Measurements from ENCODE around the gene VPS26A. TPM values are rescaled to one million over a fixed set of nuclear protein-coding genes. Genes with fewer than 3 reads are reported as not detected.

Gene VPS26A
- total RNA-seq, 2 donors from 2014 or later: 28.5 to 38.0 TPM

- 92% methylated on average over 6 of the region's 6 CpGs for WGBS
- Histone ChIP-seq H3K27ac (no peak overlapping the region), H3K27me3 (replicated peaks; ENCODE audit: insufficient read depth) (no peaks in the 10 kb centered on the region), H3K4me1 (replicated peaks) (no peaks in the 10 kb centered on the region), H3K36me3 (no peaks in the 10 kb centered on the region), H3K9me3 (no peaks in the 10 kb centered on the region), H3K4me3 (no peak overlapping the region)
- intact Hi-C loops (cut with DNase I): no loop called here
- no peak for DNase-seq (ENCODE audit: low spot score)
- TF ChIP-seq POLR2A (IDR thresholded peaks at IDR 0.05): no peak
- TF ChIP-seq CTCF (IDR thresholded peaks at IDR 0.05): no peak
- TF ChIP-seq POLR2AphosphoS5 (IDR thresholded peaks at IDR 0.05): no peak
Measured at GRCh38 chr10:69218831-69219230, 94.9 kb downstream of the VPS26A start.

- DNase-seq (ENCODE audit: low spot score): no peak
- no peak within 1 kb of the TSS for H3K27ac ChIP-seq
- intact Hi-C loops (cut with DNase I): no loop called here
- WGBS: 46% methylated on average over 8 of the region's 8 CpGs
- TF ChIP-seq CTCF (IDR thresholded peaks at IDR 0.05): no peak
- no peak for TF ChIP-seq POLR2A (IDR thresholded peaks at IDR 0.05)
- no peak for TF ChIP-seq POLR2AphosphoS5 (IDR thresholded peaks at IDR 0.05)
- no peaks in the 10 kb centered on the region for H3K9me3 ChIP-seq
- H3K36me3 ChIP-seq: no peaks in the 10 kb centered on the region
- no peaks in the 10 kb centered on the region for H3K27me3 ChIP-seq (replicated peaks; ENCODE audit: insufficient read depth)
- H3K4me3 ChIP-seq: no peak within 1 kb of the TSS
- H3K4me1 ChIP-seq (replicated peaks): no peaks in the 10 kb centered on the region
Measured at GRCh38 chr10:69220041-69220451, 96.1 kb downstream of the VPS26A start, which contains the start of gene HKDC1. Gene HKDC1 (plus strand): TSS chr10:69220332. CDS start chr10:69220436, 104 bp downstream.

GRCh38 chr10:69220507-69220906 lies 96.5 kb downstream of the VPS26A start:
- Histone ChIP-seq H3K4me1 (replicated peaks) (no peaks in the 10 kb centered on the region), H3K4me3 (no peak overlapping the region), H3K9me3 (no peaks in the 10 kb centered on the region), H3K36me3 (no peaks in the 10 kb centered on the region), H3K27ac (no peak overlapping the region), H3K27me3 (replicated peaks; ENCODE audit: insufficient read depth) (no peaks in the 10 kb centered on the region)
- no peak for DNase-seq (ENCODE audit: low spot score)
- TF ChIP-seq POLR2AphosphoS5 (IDR thresholded peaks at IDR 0.05) (no peak), CTCF (IDR thresholded peaks at IDR 0.05) (no peak), POLR2A (IDR thresholded peaks at IDR 0.05) (no peak)
- intact Hi-C loops (cut with DNase I): no loop called here
- 72% methylated on average over 9 of the region's 9 CpGs for WGBS

Small RNA genes within 50 kb of the gene (small RNA-seq; reads per million reads assigned to genes)
- 0 reads per million in 2 donors for gene RF00017

Other genes starting within 250 kb of the VPS26A start
- gene DDX50, start 222.9 kb upstream of the VPS26A start, total RNA-seq: 10 to 100 TPM; 26.1 to 32.5 TPM
- 10 to 100 TPM; 28.9 to 41.0 TPM for gene DDX21, start 168.0 kb upstream of the VPS26A start, total RNA-seq
- 10 to 100 TPM; 37.3 to 46.7 TPM for gene KIFBP, start 135.4 kb upstream of the VPS26A start, total RNA-seq
- gene SRGN, start 36.1 kb upstream of the VPS26A start, total RNA-seq: 10 to 100 TPM; 29.1 to 44.3 TPM
- gene SUPV3L1, start 56.1 kb downstream of the VPS26A start, total RNA-seq: 10 to 100 TPM; 18.5 to 37.0 TPM
- 1 to 10 TPM in 1 of 2 donors, under 1 TPM in 1; 0.23 to 1.6 TPM for gene HKDC1, start 96.2 kb downstream of the VPS26A start, total RNA-seq
- gene HK1, start 154.3 kb downstream of the VPS26A start, total RNA-seq: 100 to 1,000 TPM in 1 of 2 donors, 10 to 100 TPM in 1; 67.8 to 134 TPM

All from prostate gland (tissue), 2 donors.